Naive thymus-derived CD8-positive, alpha-beta T cell (primary cell): Measurements from ENCODE around the gene ZNF304. TPM values are rescaled to one million over a fixed set of nuclear protein-coding genes. Genes with fewer than 3 reads are reported as not detected.

ENCODE experiments used
- ATAC-seq, 2 donors: fragments of 150-1000 bp; cut with Tn5 transposase in 1 of 2; sonication (Bioruptor Pico), chemical (Tn5 transposase) in 1 of 2; 1 replicate in 1 of 2; 2 replicates in 1 of 2; pipeline ENCODE4 v1.10.0; 2021; ENCODE audit warnings: mild to moderate bottlenecking in 2 of 2, moderate library complexity in 2 of 2
- POLR2A ChIA-PET: fragments of 350-600 bp; sonication (Branson Sonifier 250); formaldehyde crosslinking; loops from one replicate; lab custom pipeline; 2021; ENCODE audit warnings: antibody characterized with exemption; lab: Charles Lee
- DNase-seq, 10 donors: peaks; one replicate each; pipeline versions ENCODE4 v3.0.0 to v3.0.0-alpha.2; 2020 to 2022
- H3K27ac Mint-ChIP-seq, 10 donors: one replicate each; pipeline ENCODE4 v1.8.0; 2020 to 2022; ENCODE audit warnings: mild to moderate bottlenecking in 10 of 10, mixed read lengths in 10 of 10, moderate library complexity in 4 of 10, inconsistent platforms in 1 of 10
- H3K27me3 Mint-ChIP-seq, 5 donors: one replicate each; pipeline ENCODE4 v1.8.0; 2021 to 2022; ENCODE audit warnings: mixed read lengths in 5 of 5
- H3K36me3 Mint-ChIP-seq, 3 donors: one replicate each; pipeline ENCODE4 v1.8.0; 2020 to 2022; ENCODE audit warnings: mixed read lengths in 3 of 3, mild to moderate bottlenecking in 2 of 3, inconsistent platforms in 1 of 3
- H3K4me1 Mint-ChIP-seq, 4 donors: one replicate each; pipeline ENCODE4 v1.8.0; 2021 to 2022; ENCODE audit warnings: mixed read lengths in 4 of 4
- H3K4me3 Mint-ChIP-seq, 10 donors: one replicate each; pipeline ENCODE4 v1.8.0; 2020 to 2022; ENCODE audit warnings: mild to moderate bottlenecking in 10 of 10, mixed read lengths in 10 of 10, moderate library complexity in 6 of 10, inconsistent platforms in 1 of 10
- H3K9me3 Mint-ChIP-seq, 9 donors: one replicate each; pipeline ENCODE4 v1.8.0; 2020 to 2022; ENCODE audit warnings: mixed read lengths in 9 of 9, mild to moderate bottlenecking in 3 of 9, inconsistent platforms in 1 of 9, moderate library complexity in 1 of 9
- polyA plus RNA-seq, 3 donors: library from polyadenylated mRNA; unstranded; fragments of 300-500 nt; fragmentation: Illumina TruSeq; gene quantifications; one replicate each; pipeline ENCODE4 v1.2.3, GENCODE V29; 2021
- total RNA-seq, 8 experiments: library from RNA in 2 of 8; stranded (reverse) in 2 of 8; gene quantifications; one replicate each; pipeline ENCODE4 v1.2.3 and lab custom pipeline; 2021 to 2026

Gene ZNF304
- total and polyA plus RNA-seq, 5 experiments from 2014 or later, result 1.5 to 17.2 (median 3.3) TPM

DNA sequence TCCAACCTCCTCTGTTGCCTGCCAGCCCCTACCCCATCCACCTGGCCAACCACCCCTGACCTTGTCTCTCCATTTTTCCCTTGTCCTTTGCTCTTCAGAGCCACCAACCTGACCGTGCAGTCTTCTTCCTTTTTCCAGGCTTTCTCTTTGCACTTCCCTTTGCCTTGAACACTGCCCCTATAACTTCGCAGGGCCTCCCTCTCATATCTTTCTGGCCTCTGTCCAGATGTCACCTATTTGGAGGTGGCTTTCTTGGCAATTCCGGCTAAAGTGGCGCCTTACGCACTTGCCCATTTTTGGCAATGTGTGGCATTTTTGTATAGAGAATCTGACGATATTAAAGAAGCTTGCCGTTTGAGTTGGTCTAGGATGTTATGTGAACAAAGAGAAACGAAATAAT is 30.0 kb upstream of the ZNF304 start:
- Mint-ChIP-seq H3K27ac (peak overlapping the region; percentile 86 to 98 (median 98)), H3K9me3 (peaks cover 11 to 83% (median 38%) of the 10 kb centered on the region in 9 donors), H3K27me3 (peaks cover 11 to 21% (median 16%) of the 10 kb centered on the region in 5 donors), H3K4me1 (peaks cover 15 to 32% (median 28%) of the 10 kb centered on the region in 4 donors), H3K4me3 (peak overlapping the region; percentile 89 to 98 (median 95)), H3K36me3 (peaks cover 42 to 60% (median 42%) of the 10 kb centered on the region in 3 donors)
- POLR2A ChIA-PET, result interaction anchor here (0.7 kb wide), 1 partner anchor 30 kb away, joined by 3 read pairs; the partner anchor contains the start of gene ZNF304
- ATAC-seq (no peak), DNase-seq (no peak)

DNA sequence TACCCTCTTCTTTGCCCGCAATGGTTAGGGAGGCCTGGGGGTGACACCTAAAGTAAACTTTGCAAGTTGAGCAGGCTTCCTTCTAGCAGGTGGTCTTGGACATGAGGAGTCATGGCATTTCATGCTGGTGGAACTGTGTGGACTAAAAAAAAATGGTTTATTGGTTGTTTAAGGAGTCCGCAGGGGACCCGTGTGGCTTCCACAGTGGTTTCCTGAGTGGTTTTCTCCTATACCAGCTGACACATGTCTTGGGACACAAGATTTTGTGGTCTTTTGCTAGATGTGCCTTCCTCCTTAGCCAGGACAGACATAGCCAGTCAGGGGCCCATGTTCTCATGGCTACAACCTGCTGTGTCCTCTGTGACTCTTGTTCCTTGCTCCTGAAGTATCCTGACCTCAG is 29.3 kb upstream of the ZNF304 start:
- POLR2A ChIA-PET, result no interaction called here
- H3K27ac Mint-ChIP-seq, result peak overlapping the region in 6 of 10 donors; percentile 38 to 98 (median 90)
- peaks cover 10 to 15% (median 11%) of the 10 kb centered on the region in 5 donors for H3K27me3 Mint-ChIP-seq
- peak overlapping the region in 9 of 10 donors; percentile 47 to 98 (median 95) for H3K4me3 Mint-ChIP-seq
- peaks cover 5 to 83% (median 40%) of the 10 kb centered on the region in 9 donors for H3K9me3 Mint-ChIP-seq
- ATAC-seq (no peak), DNase-seq (no peak)
- peaks cover 15 to 32% (median 28%) of the 10 kb centered on the region in 4 donors for H3K4me1 Mint-ChIP-seq
- H3K36me3 Mint-ChIP-seq, result peaks cover 35 to 66% (median 48%) of the 10 kb centered on the region in 3 donors

DNA sequence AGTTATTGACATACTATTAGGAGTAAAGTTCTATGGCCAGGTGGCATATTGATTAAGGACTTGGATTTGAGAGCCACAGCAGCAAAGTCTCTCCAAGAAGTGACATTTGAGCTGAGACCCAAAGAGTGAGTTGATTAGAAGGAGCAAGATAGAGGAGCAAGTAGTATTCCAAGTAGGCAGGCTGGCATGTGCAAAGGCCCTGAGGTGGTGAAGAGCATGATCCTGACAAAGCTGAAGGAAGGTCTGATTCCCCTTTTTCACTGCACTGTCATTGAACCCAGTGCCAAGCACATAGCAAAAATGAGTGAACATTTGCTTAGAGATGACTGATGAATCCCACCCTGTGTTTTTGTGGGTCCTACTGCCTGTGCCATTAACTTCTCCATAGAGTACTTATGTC is 26.1 kb upstream of the ZNF304 start:
- Mint-ChIP-seq H3K27me3 (no peaks in the 10 kb centered on the region), H3K9me3 (peaks cover 0 to 93% (median 52%) of the 10 kb centered on the region in 9 donors), H3K4me1 (peaks cover 11 to 27% (median 22%) of the 10 kb centered on the region in 4 donors), H3K36me3 (peaks cover 53 to 88% (median 77%) of the 10 kb centered on the region in 3 donors), H3K27ac (no peak overlapping the region), H3K4me3 (no peak overlapping the region)
- ATAC-seq, result no peak
- DNase-seq, result no peak
- POLR2A ChIA-PET, result no interaction called here

DNA sequence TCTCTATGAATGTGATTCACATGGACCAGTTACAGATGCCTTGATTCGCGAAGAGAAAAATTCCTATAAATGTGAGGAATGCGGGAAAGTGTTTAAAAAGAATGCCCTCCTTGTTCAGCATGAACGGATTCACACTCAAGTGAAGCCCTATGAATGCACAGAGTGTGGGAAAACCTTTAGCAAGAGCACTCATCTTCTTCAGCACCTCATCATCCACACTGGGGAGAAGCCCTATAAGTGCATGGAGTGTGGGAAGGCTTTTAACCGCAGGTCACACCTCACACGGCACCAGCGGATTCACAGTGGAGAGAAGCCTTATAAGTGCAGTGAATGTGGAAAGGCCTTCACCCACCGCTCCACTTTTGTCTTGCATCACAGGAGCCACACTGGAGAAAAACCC is 23.1 kb upstream of the ZNF304 start:
- H3K27me3 Mint-ChIP-seq, result no peaks in the 10 kb centered on the region
- POLR2A ChIA-PET, result no interaction called here
- peaks cover 0 to 3% (median 0%) of the 10 kb centered on the region in 4 donors for H3K4me1 Mint-ChIP-seq
- no peak overlapping the region for H3K27ac Mint-ChIP-seq
- ATAC-seq (no peak), DNase-seq (no peak)
- no peak overlapping the region for H3K4me3 Mint-ChIP-seq
- peaks cover 0 to 98% (median 40%) of the 10 kb centered on the region in 9 donors for H3K9me3 Mint-ChIP-seq
- peaks cover 38 to 86% (median 71%) of the 10 kb centered on the region in 3 donors for H3K36me3 Mint-ChIP-seq

DNA sequence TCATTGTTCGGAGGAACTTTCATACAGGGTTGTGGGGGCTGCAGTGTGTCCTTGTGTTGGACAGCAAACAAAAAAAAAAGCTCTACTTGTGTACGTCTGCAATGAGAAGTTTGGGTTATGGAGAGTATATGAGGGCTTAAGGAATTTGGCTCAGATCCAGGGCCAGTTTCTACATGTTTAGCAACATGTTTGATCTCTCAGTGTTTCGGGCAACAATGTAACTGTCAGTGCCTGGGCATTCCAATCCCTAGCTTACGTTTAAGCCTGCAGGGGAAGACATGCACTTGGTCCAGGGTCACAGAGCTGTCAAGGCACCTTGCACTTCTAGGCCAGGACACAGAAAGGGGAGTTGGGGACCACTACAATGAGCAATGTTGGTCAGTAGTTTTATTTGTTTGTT is 16.9 kb upstream of the ZNF304 start:
- H3K36me3 Mint-ChIP-seq, result peaks cover 10 to 59% (median 32%) of the 10 kb centered on the region in 3 donors
- no peaks in the 10 kb centered on the region for H3K27me3 Mint-ChIP-seq
- H3K4me1 Mint-ChIP-seq, result no peaks in the 10 kb centered on the region
- DNase-seq, result no peak
- no peak overlapping the region for H3K4me3 Mint-ChIP-seq
- POLR2A ChIA-PET, result no interaction called here
- peaks cover 0 to 86% (median 25%) of the 10 kb centered on the region in 9 donors for H3K9me3 Mint-ChIP-seq
- no peak for ATAC-seq
- no peak overlapping the region for H3K27ac Mint-ChIP-seq

DNA sequence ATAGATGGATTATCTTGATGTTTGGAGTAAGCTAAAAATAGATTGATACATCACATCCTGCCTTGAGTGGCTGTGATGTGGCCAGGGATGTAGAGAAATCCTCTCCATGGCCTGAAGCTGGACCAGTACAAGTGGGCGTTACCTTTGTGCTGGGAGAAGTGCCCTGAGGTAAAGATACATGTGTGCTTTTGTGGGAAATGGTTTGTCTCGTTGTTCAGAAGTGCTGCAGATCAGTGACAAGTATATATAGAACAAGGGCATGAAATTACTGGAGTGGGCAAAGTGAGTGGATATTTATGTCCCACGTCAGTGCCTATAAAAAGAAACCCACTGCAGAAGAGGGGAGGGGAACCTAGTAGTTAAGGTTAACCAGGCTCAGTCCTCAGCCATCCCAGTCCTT is 12.2 kb upstream of the ZNF304 start:
- no peaks in the 10 kb centered on the region for H3K4me1 Mint-ChIP-seq
- H3K27me3 Mint-ChIP-seq, result no peaks in the 10 kb centered on the region
- ATAC-seq, result no peak
- DNase-seq, result no peak
- H3K36me3 Mint-ChIP-seq, result peaks cover 2 to 36% (median 34%) of the 10 kb centered on the region in 3 donors
- H3K9me3 Mint-ChIP-seq, result peaks cover 2 to 70% (median 23%) of the 10 kb centered on the region in 9 donors
- no peak overlapping the region for H3K27ac Mint-ChIP-seq
- H3K4me3 Mint-ChIP-seq, result no peak overlapping the region
- POLR2A ChIA-PET, result no interaction called here

DNA sequence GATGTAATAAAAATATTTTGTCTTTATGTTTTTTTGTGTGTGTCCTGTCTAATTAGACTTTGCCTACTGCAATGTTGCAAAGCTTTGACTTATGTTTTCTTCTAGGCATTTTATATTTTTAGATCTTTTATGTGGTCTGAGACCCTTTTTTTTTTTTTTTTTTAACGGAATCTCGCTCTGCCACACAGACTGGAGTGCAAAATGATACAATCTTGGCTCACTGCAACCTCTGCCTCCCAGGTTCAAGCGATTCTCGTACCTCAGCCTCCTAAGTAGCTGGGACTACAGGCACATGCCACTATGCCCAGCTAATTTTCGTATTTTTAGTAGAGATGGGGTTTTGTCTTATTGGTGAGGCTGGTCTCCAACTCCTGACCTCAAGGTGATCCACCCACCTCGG is 8.5 kb upstream of the ZNF304 start:
- DNase-seq, result no peak
- POLR2A ChIA-PET, result no interaction called here
- Mint-ChIP-seq H3K4me3 (no peak overlapping the region), H3K4me1 (no peaks in the 10 kb centered on the region), H3K36me3 (peaks cover 2 to 25% (median 24%) of the 10 kb centered on the region in 3 donors), H3K27ac (no peak overlapping the region), H3K9me3 (peaks cover 6 to 66% (median 26%) of the 10 kb centered on the region in 9 donors), H3K27me3 (peaks cover 0 to 6% (median 0%) of the 10 kb centered on the region in 5 donors)
- ATAC-seq, result no peak

DNA sequence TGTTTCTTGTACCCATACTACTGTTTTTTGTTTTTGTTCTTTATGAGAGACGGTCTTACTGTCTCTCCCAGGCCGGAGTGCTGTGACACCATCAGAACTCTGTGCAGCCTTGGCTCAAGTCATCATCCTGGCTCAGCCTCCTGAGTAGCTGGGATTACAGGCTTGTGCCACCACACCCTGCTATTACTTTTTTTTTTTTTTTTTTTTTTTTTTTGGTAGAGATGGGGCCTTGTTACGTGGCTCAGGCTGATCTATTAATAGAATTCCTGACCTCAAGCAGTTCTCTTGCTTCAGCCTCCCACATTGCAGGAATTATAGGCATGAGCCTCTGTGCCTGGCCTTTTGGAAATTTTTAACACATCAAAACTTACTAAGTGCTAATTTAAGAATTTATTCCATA is 2.9 kb upstream of the ZNF304 start:
- H3K4me3 Mint-ChIP-seq, result no peak overlapping the region
- no peak overlapping the region for H3K27ac Mint-ChIP-seq
- H3K4me1 Mint-ChIP-seq, result peaks cover 24 to 29% (median 27%) of the 10 kb centered on the region in 4 donors
- POLR2A ChIA-PET, result interaction anchor here (0.7 kb wide), 1 partner anchor 901 kb away, joined by 3 read pairs; no protein-coding TSS in a partner anchor
- peaks cover 0 to 9% (median 0%) of the 10 kb centered on the region in 5 donors for H3K27me3 Mint-ChIP-seq
- ATAC-seq (no peak), DNase-seq (no peak)
- H3K9me3 Mint-ChIP-seq, result peaks cover 15 to 70% (median 28%) of the 10 kb centered on the region in 9 donors
- peaks cover 23 to 41% (median 40%) of the 10 kb centered on the region in 3 donors for H3K36me3 Mint-ChIP-seq

DNA sequence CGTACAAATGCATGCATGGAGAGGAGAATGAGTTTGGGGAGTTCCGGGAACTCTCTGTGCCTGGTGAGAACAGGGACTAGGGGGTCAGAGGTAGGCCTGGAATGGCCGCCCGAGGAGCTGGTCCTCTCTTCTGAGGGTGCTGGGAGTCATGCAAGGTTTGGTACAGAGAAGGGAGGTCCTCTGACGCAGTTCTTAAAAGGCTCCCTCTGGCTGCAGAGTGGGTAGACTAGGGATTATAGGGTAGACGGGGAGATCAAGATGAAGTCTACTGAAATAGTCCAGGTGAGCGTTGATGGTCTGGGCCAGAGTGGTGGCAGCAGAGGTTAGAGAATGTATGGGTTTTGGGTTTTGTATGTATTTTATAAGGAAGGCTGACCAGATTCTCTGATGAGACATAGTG is 796 bp downstream of the ZNF304 start:
- Mint-ChIP-seq H3K9me3 (peaks cover 21 to 80% (median 45%) of the 10 kb centered on the region in 9 donors), H3K27me3 (peaks cover 0 to 5% (median 0%) of the 10 kb centered on the region in 5 donors), H3K4me1 (peaks cover 28 to 34% (median 33%) of the 10 kb centered on the region in 4 donors), H3K27ac (peak overlapping the region; percentile 31 to 98 (median 96)), H3K36me3 (peaks cover 58 to 70% (median 60%) of the 10 kb centered on the region in 3 donors), H3K4me3 (peak overlapping the region; percentile 93 to 98 (median 96))
- POLR2A ChIA-PET, result interaction anchor here (0.5 to 2.3 kb wide), 3 partner anchors 11 to 359 kb away, joined by 5 to 10 read pairs (median 9); partner anchors contain the start of genes TRAPPC2B, ZNF547 and ZNF805
- no peak for DNase-seq
- ATAC-seq, result no peak

DNA sequence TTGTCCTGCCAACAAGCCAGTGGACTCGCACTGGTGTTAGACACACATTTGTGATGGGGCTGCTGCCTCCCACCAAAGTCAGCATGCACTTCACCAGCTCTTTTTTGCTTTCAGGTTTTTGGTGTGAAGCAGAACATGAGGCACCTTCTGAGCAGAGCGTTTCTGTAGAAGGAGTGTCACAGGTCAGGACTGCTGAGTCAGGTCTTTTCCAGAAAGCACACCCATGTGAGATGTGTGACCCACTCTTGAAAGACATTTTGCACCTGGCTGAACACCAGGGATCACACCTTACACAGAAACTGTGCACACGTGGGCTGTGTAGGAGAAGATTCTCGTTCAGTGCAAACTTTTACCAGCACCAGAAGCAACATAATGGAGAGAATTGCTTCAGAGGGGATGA is 4.8 kb downstream of the ZNF304 start:
- no peak for DNase-seq
- Mint-ChIP-seq H3K27ac (no peak overlapping the region), H3K4me3 (no peak overlapping the region), H3K4me1 (peaks cover 26 to 29% (median 27%) of the 10 kb centered on the region in 4 donors), H3K9me3 (peaks cover 19 to 100% (median 46%) of the 10 kb centered on the region in 9 donors), H3K36me3 (peaks cover 68 to 89% (median 72%) of the 10 kb centered on the region in 3 donors), H3K27me3 (no peaks in the 10 kb centered on the region)
- ATAC-seq, result no peak
- POLR2A ChIA-PET, result no interaction called here

DNA sequence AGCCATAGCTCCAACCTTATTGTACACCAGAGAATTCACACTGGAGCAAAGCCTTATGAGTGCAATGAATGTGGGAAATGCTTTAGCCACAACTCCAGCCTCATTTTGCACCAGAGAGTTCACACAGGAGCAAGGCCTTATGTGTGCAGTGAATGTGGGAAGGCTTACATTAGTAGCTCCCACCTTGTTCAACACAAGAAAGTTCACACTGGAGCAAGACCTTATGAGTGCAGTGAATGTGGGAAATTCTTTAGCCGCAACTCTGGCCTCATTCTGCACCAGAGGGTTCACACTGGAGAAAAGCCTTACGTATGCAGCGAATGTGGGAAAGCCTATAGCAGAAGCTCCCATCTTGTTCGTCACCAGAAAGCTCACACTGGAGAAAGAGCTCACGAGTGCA is 6.3 kb downstream of the ZNF304 start:
- H3K27me3 Mint-ChIP-seq, result no peaks in the 10 kb centered on the region
- POLR2A ChIA-PET, result no interaction called here
- peaks cover 53 to 81% (median 61%) of the 10 kb centered on the region in 3 donors for H3K36me3 Mint-ChIP-seq
- ATAC-seq (no peak), DNase-seq (no peak)
- peaks cover 11 to 14% (median 12%) of the 10 kb centered on the region in 4 donors for H3K4me1 Mint-ChIP-seq
- peaks cover 10 to 93% (median 46%) of the 10 kb centered on the region in 9 donors for H3K9me3 Mint-ChIP-seq
- no peak overlapping the region for H3K4me3 Mint-ChIP-seq
- no peak overlapping the region for H3K27ac Mint-ChIP-seq

DNA sequence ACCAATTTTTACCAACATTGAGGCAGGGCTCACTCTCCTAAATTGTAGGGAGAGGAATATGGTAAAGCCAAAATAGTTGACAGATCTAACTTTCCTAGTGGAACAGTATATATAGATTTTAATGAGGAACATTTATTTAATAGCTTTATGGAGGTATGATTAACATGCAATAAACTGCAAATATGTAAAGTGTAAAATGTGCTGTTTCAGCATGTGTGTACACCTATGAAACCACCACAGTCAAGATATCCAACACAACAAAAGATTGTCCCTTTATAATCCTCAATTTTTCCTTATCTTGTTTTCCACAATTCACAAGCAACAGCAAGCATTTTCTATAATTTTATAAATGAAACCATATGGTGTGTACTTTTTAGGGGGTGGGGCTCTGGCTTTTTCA is 8.2 kb downstream of the ZNF304 start:
- ATAC-seq, result no peak
- no peak for DNase-seq
- Mint-ChIP-seq H3K4me1 (peaks cover 12 to 18% (median 17%) of the 10 kb centered on the region in 4 donors), H3K27me3 (no peaks in the 10 kb centered on the region), H3K27ac (no peak overlapping the region), H3K9me3 (peaks cover 0 to 93% (median 50%) of the 10 kb centered on the region in 9 donors), H3K36me3 (peaks cover 41 to 72% (median 62%) of the 10 kb centered on the region in 3 donors), H3K4me3 (no peak overlapping the region)
- POLR2A ChIA-PET, result no interaction called here

DNA sequence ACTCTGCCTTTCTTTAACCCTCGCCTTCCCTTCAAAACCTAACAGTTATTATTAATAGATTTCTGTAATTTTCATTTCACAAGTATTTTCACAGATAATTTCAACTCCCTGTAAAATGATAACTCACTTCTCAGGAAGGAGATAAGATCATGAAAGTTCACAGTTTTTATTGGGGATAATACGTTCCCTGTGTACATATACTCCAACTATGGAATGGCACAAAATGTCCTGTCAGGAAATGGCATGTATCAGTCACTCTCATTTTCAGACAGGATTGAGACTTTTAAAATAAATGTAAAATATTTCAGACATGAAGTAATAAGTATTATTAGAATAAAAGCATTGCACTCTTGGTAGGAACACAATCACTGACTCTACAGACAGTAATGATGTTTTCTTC is 11.3 kb downstream of the ZNF304 start:
- Mint-ChIP-seq H3K27ac (peak overlapping the region; percentile 95 to 99 (median 98)), H3K4me3 (peak overlapping the region in 9 of 10 donors; percentile 84 to 96 (median 93)), H3K4me1 (peaks cover 12 to 18% (median 17%) of the 10 kb centered on the region in 4 donors), H3K36me3 (peaks cover 18 to 58% (median 35%) of the 10 kb centered on the region in 3 donors), H3K27me3 (no peaks in the 10 kb centered on the region), H3K9me3 (peaks cover 0 to 80% (median 31%) of the 10 kb centered on the region in 9 donors)
- POLR2A ChIA-PET, result interaction anchor here (0.5 to 2.0 kb wide), 2 partner anchors 11 to 1000 kb away, joined by 3 to 10 read pairs; partner anchors contain the start of genes ZNF304 and ZNF497
- DNase-seq (no peak), ATAC-seq (no peak)
